ENCODE data around the gene GPRC5B. TPM values are rescaled to one million over a fixed set of nuclear protein-coding genes. Genes with fewer than 3 reads are reported as not detected.

GPRC5B gene
- total RNA-seq, 1 donor from 2014 or later, result 140 TPM

DNA sequence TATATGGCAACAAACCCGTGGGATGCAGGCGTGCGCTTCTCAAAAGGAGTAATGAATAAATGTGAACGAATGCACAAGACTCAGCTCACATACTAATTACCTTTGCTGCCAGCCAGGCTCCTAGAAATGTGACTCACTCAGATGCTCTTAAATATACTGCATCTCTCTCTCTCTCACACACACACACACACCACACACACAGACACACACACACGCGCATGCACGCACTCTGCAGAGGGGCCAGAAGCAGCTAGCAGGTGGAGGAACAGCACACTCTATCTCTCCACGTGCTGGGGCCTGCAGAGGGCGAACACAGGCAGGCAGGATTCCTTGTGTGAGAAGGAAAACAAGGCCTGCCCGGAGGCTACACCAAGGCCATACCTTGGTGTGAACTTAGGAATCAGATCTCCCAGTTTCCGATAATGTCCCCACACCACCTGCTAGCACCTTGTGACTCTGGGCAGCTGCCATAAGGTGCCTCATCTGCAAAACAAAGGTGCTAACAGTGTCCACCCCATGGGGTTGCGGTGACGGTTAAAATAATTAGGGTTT lies 5.3 kb downstream of the GPRC5B start:
- Mint-ChIP-seq H3K36me3 (ENCODE audit: low read depth, unreplicated experiment) (peaks cover 33% of the 10 kb centered on the region), H3K4me1 (ENCODE audit: unreplicated experiment) (peaks cover 39% of the 10 kb centered on the region), H3K4me3 (ENCODE audit: unreplicated experiment) (no peak overlapping the region), H3K27ac (ENCODE audit: unreplicated experiment) (peak overlapping the region; percentile 62), H3K27me3 (ENCODE audit: unreplicated experiment) (peaks cover 12% of the 10 kb centered on the region), H3K9me3 (ENCODE audit: unreplicated experiment) (no peaks in the 10 kb centered on the region)
- TF ChIP-seq, protein P1, sequence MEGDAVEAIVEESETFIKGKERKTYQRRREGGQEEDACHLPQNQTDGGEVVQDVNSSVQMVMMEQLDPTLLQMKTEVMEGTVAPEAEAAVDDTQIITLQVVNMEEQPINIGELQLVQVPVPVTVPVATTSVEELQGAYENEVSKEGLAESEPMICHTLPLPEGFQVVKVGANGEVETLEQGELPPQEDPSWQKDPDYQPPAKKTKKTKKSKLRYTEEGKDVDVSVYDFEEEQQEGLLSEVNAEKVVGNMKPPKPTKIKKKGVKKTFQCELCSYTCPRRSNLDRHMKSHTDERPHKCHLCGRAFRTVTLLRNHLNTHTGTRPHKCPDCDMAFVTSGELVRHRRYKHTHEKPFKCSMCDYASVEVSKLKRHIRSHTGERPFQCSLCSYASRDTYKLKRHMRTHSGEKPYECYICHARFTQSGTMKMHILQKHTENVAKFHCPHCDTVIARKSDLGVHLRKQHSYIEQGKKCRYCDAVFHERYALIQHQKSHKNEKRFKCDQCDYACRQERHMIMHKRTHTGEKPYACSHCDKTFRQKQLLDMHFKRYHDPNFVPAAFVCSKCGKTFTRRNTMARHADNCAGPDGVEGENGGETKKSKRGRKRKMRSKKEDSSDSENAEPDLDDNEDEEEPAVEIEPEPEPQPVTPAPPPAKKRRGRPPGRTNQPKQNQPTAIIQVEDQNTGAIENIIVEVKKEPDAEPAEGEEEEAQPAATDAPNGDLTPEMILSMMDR (IDR thresholded peaks at IDR 0.05; ENCODE audit: unreplicated experiment), result no peak
- no peak for DNase-seq (ENCODE audit: low spot score)

DNA sequence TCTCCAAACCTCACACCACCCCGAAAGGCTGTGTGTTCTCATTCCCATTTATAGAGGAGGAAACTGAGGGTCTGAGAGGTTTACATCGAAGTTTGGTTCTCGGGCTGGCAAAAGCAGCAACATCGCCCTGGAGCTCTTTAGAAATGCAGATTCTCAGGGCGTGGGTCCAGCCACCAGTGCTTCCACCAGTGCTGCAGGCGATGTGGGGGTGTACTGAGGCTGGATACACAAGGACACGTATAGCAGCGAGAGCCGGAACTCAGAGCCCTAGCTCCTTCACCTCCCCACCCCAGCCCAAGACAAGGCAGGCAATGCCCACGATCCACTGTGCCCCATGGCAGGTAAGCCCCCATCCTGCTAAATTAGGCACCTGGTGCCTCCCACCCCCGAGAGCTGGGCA lies 5.9 kb downstream of the GPRC5B start:
- TF ChIP-seq, protein P1 (IDR thresholded peaks at IDR 0.05; ENCODE audit: unreplicated experiment), result no peak
- no peak overlapping the region for H3K27ac Mint-ChIP-seq (ENCODE audit: unreplicated experiment)
- H3K4me3 Mint-ChIP-seq (ENCODE audit: unreplicated experiment), result no peak overlapping the region
- no peak for DNase-seq (ENCODE audit: low spot score)
- H3K4me1 Mint-ChIP-seq (ENCODE audit: unreplicated experiment), result peaks cover 42% of the 10 kb centered on the region
- H3K9me3 Mint-ChIP-seq (ENCODE audit: unreplicated experiment), result no peaks in the 10 kb centered on the region
- peaks cover 37% of the 10 kb centered on the region for H3K36me3 Mint-ChIP-seq (ENCODE audit: low read depth, unreplicated experiment)
- H3K27me3 Mint-ChIP-seq (ENCODE audit: unreplicated experiment), result peaks cover 13% of the 10 kb centered on the region

DNA sequence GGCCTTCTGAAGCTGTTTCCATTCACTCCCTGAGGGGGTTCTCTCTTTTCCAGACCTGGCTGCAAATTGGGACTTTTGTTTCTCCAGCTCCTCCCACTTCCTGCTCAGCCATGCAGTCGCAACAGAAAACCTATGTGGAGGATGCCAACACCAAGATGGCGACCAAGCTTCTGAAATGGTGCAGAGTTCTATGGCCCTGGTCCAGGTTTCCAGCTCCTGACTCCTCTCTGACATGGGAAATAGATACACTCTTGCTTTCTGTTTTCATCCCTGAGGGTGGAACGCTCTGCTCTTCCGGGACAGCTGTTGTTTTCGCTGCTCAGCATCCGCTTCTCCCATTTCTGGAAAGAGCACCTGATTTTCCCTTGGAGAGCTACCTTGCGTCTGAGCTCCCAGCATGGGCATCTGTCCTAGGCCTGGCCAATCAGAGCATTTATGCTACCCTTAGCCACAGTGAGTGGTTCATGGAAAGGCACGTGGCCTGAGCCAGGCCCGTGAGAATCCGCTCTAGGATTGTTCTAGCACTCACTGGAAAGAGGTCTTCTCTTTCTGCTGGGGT lies 8.1 kb downstream of the GPRC5B start:
- TF ChIP-seq, protein P1 (IDR thresholded peaks at IDR 0.05; ENCODE audit: unreplicated experiment), result no peak
- no peak for DNase-seq (ENCODE audit: low spot score)
- Mint-ChIP-seq H3K27ac (ENCODE audit: unreplicated experiment) (no peak overlapping the region), H3K4me3 (ENCODE audit: unreplicated experiment) (peak overlapping the region; percentile 69), H3K27me3 (ENCODE audit: unreplicated experiment) (peaks cover 8% of the 10 kb centered on the region), H3K36me3 (ENCODE audit: low read depth, unreplicated experiment) (peaks cover 29% of the 10 kb centered on the region), H3K9me3 (ENCODE audit: unreplicated experiment) (no peaks in the 10 kb centered on the region), H3K4me1 (ENCODE audit: unreplicated experiment) (peaks cover 26% of the 10 kb centered on the region)

DNA sequence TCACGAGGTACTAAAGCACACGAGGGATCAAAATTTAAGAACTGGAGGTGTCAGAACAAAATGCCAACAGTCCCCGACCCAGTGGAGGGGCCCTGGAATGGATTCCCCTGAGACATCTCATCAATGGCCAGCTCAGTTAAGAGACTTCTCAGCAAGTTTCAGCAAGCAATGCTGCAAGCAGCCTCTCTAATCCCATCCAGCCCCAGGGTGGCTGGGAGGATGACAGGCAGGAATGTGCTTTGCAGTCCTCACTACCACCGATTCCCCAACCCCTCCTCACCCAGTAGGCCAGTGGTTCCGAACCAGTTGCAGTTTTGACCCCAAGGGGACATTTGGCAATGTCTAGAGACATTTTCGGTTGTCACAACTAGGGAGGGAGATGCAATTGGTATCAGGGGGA lies 8.7 kb downstream of the GPRC5B start:
- no peak overlapping the region for H3K27ac Mint-ChIP-seq (ENCODE audit: unreplicated experiment)
- TF ChIP-seq, protein P1 (IDR thresholded peaks at IDR 0.05; ENCODE audit: unreplicated experiment), result no peak
- H3K27me3 Mint-ChIP-seq (ENCODE audit: unreplicated experiment), result peaks cover 8% of the 10 kb centered on the region
- H3K36me3 Mint-ChIP-seq (ENCODE audit: low read depth, unreplicated experiment), result peaks cover 29% of the 10 kb centered on the region
- no peaks in the 10 kb centered on the region for H3K9me3 Mint-ChIP-seq (ENCODE audit: unreplicated experiment)
- peak overlapping the region; percentile 69 for H3K4me3 Mint-ChIP-seq (ENCODE audit: unreplicated experiment)
- no peak for DNase-seq (ENCODE audit: low spot score)
- peaks cover 21% of the 10 kb centered on the region for H3K4me1 Mint-ChIP-seq (ENCODE audit: unreplicated experiment)

DNA sequence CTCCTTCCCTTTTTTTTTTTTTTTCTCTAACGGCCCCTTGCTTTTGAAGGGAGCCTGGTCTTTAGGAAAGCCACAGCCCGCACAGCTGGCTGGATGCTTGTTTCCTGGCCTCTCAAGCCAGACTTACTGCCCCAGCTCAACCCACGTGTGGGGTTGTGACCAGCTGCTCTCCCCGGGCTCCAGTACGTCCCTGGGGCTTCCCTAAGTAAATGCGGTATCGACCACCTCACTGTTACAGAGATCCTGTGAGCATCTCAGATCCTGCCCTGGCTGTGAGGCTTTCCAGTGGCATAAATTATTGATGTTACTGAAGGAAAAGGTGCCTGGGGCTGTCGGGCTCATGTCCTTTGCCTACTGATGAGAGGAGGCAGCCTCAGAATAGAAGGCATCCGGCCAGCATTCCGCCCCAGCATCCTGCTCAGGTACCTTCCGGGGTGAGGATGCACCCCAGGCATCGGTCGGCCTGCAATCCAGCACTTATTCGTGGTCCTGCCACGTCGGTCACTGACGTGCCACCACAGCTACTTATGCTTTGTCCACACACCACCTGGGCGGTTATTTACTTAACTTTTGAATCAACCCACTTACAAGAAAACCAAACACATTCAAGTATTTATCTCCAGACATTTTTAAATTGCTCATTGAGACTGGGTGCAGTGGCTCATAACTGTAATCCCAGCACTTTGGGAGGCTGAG lies 9.6 kb downstream of the GPRC5B start:
- Mint-ChIP-seq H3K4me3 (ENCODE audit: unreplicated experiment) (no peak overlapping the region), H3K4me1 (ENCODE audit: unreplicated experiment) (peaks cover 21% of the 10 kb centered on the region), H3K27ac (ENCODE audit: unreplicated experiment) (no peak overlapping the region), H3K9me3 (ENCODE audit: unreplicated experiment) (no peaks in the 10 kb centered on the region), H3K27me3 (ENCODE audit: unreplicated experiment) (peaks cover 8% of the 10 kb centered on the region), H3K36me3 (ENCODE audit: low read depth, unreplicated experiment) (peaks cover 34% of the 10 kb centered on the region)
- TF ChIP-seq, protein P1 (IDR thresholded peaks at IDR 0.05; ENCODE audit: unreplicated experiment), result no peak
- DNase-seq (ENCODE audit: low spot score), result no peak
